CD8-positive, alpha-beta memory T cell (primary cell): ENCODE measurements around the gene MAGI2. TPM values are rescaled to one million over a fixed set of nuclear protein-coding genes. Genes with fewer than 3 reads are reported as not detected.

ENCODE experiments used
- CTCF ChIA-PET: fragments of 350-600 bp; sonication (Branson Sonifier 250); formaldehyde crosslinking; loops from one replicate; lab custom pipeline; 2021; ENCODE audit warnings: antibody characterized with exemption; lab: Charles Lee
- POLR2A ChIA-PET: fragments of 350-600 bp; sonication (Branson Sonifier 250); formaldehyde crosslinking; loops from one replicate; lab custom pipeline; 2021; ENCODE audit warnings: antibody characterized with exemption; lab: Charles Lee
- DNase-seq, 5 donors: peaks; one replicate each; pipeline versions ENCODE4 v3.0.0 to v3.0.0-alpha.2; 2020 to 2022; ENCODE audit warnings: mixed read lengths in 1 of 5
- H3K27ac ChIP-seq: one replicate; pipeline ENCODE4 v1.7.0; 2013; ENCODE audit warnings: low read depth, mild to moderate bottlenecking, low read length, moderate library complexity
- H3K27me3 ChIP-seq: 2 replicates; pipeline ENCODE4 v1.7.0; 2013; ENCODE audit warnings: low read length, mild to moderate bottlenecking; ENCODE audit not compliant: insufficient read depth, poor library complexity, severe bottlenecking
- H3K36me3 ChIP-seq: 2 replicates; pipeline ENCODE4 v1.7.0; 2013; ENCODE audit warnings: mild to moderate bottlenecking, low read length, moderate library complexity; ENCODE audit not compliant: insufficient read depth
- H3K4me1 ChIP-seq: 2 replicates; pipeline ENCODE4 v1.7.0; 2013; ENCODE audit warnings: mild to moderate bottlenecking, low read length, moderate library complexity; ENCODE audit not compliant: insufficient read depth
- H3K4me3 ChIP-seq: 2 replicates; pipeline ENCODE4 v1.7.0; 2013; ENCODE audit warnings: mild to moderate bottlenecking, low read length
- H3K9me3 ChIP-seq: 2 replicates; pipeline ENCODE4 v1.7.0; 2013; ENCODE audit warnings: mild to moderate bottlenecking, low read length
- H3K27ac Mint-ChIP-seq, 8 donors: one replicate each; pipeline ENCODE4 v1.8.0; 2020 to 2021; ENCODE audit warnings: mixed read lengths in 8 of 8, mild to moderate bottlenecking in 6 of 8, inconsistent platforms in 3 of 8, moderate library complexity in 3 of 8
- H3K27me3 Mint-ChIP-seq, 2 donors: one replicate each; pipeline ENCODE4 v1.8.0; 2020 to 2021; ENCODE audit warnings: mixed read lengths in 2 of 2, mild to moderate bottlenecking in 1 of 2, moderate library complexity in 1 of 2
- H3K36me3 Mint-ChIP-seq, 3 donors: one replicate each; pipeline ENCODE4 v1.8.0; 2020 to 2021; ENCODE audit warnings: mixed read lengths in 3 of 3, inconsistent platforms in 1 of 3, mild to moderate bottlenecking in 1 of 3
- H3K4me1 Mint-ChIP-seq, 3 donors: one replicate each; pipeline ENCODE4 v1.8.0; 2020 to 2021; ENCODE audit warnings: mixed read lengths in 3 of 3, inconsistent platforms in 1 of 3, mild to moderate bottlenecking in 1 of 3
- H3K4me3 Mint-ChIP-seq, 7 donors: one replicate each; pipeline ENCODE4 v1.8.0; 2020 to 2021; ENCODE audit warnings: mixed read lengths in 7 of 7, mild to moderate bottlenecking in 6 of 7, moderate library complexity in 4 of 7, inconsistent platforms in 2 of 7
- H3K9me3 Mint-ChIP-seq, 5 donors: one replicate each; pipeline ENCODE4 v1.8.0; 2020 to 2022; ENCODE audit warnings: mixed read lengths in 5 of 5, mild to moderate bottlenecking in 3 of 5, moderate library complexity in 2 of 5, inconsistent platforms in 1 of 5
- polyA plus RNA-seq: library from polyadenylated mRNA; unstranded; fragments of 300-500 nt; fragmentation: Illumina TruSeq; gene quantifications from one replicate; pipeline ENCODE4 v1.2.3, GENCODE V29; 2021
- total RNA-seq, 2 experiments: library from RNA; stranded (reverse); gene quantifications; one replicate each; pipeline ENCODE4 v1.2.3, GENCODE V29; 2021

MAGI2 gene
- total and polyA plus RNA-seq, 3 experiments from 2014 or later: 0.26 to 0.33 TPM; not detected in 1

- ChIA-PET POLR2A (no interaction called here), CTCF (no interaction called here)
- H3K4me1 Mint-ChIP-seq: no peaks in the 10 kb centered on the region
- H3K27ac ChIP-seq: no peak overlapping the region
- no peaks in the 10 kb centered on the region for H3K27me3 ChIP-seq
- no peaks in the 10 kb centered on the region for H3K9me3 ChIP-seq
- no peak overlapping the region for H3K27ac Mint-ChIP-seq
- H3K36me3 Mint-ChIP-seq: no peaks in the 10 kb centered on the region
- H3K4me3 ChIP-seq: no peak overlapping the region
- no peaks in the 10 kb centered on the region for H3K4me1 ChIP-seq
- H3K36me3 ChIP-seq: no peaks in the 10 kb centered on the region
- H3K9me3 Mint-ChIP-seq: peaks cover 0 to 8% (median 5%) of the 10 kb centered on the region in 5 donors
- no peak for DNase-seq
- H3K4me3 Mint-ChIP-seq: no peak overlapping the region
- no peaks in the 10 kb centered on the region for H3K27me3 Mint-ChIP-seq
Measured at GRCh38 chr7:79434867-79435266, 18.6 kb downstream of the MAGI2 start.

DNA sequence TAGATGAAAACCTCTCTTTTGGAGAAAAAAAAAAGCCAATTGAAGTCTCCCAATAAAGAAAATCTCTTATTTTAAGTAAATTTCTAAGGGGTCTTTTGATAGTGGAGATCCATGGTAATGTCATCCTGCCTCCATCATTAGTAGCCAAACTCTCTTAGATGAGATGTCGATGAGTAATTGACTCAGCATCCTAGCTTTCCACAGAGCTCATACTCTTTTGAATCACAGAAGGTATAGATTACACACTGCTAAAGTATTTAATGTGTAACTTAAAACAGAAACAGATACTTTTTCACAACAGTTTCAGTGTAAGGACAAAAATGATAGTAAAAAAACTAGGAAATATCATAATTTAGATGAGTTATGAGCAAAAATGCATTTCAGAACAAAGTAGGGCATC, 19.4 kb downstream of the MAGI2 start:
- no peak overlapping the region for H3K4me3 Mint-ChIP-seq
- no peak for DNase-seq
- ChIA-PET CTCF (no interaction called here), POLR2A (no interaction called here)
- Histone ChIP-seq H3K27ac (no peak overlapping the region), H3K27me3 (no peaks in the 10 kb centered on the region), H3K4me1 (no peaks in the 10 kb centered on the region), H3K9me3 (no peaks in the 10 kb centered on the region), H3K36me3 (no peaks in the 10 kb centered on the region), H3K4me3 (no peak overlapping the region)
- H3K27ac Mint-ChIP-seq: no peak overlapping the region
- H3K9me3 Mint-ChIP-seq: peaks cover 0 to 8% (median 5%) of the 10 kb centered on the region in 5 donors
- no peaks in the 10 kb centered on the region for H3K27me3 Mint-ChIP-seq
- no peaks in the 10 kb centered on the region for H3K36me3 Mint-ChIP-seq
- H3K4me1 Mint-ChIP-seq: no peaks in the 10 kb centered on the region

- H3K36me3 ChIP-seq: no peaks in the 10 kb centered on the region
- no peaks in the 10 kb centered on the region for H3K27me3 ChIP-seq
- Mint-ChIP-seq H3K4me1 (no peaks in the 10 kb centered on the region), H3K27me3 (no peaks in the 10 kb centered on the region), H3K36me3 (no peaks in the 10 kb centered on the region), H3K9me3 (peaks cover 2 to 9% (median 2%) of the 10 kb centered on the region in 5 donors), H3K27ac (no peak overlapping the region), H3K4me3 (no peak overlapping the region)
- ChIA-PET CTCF (no interaction called here), POLR2A (no interaction called here)
- no peaks in the 10 kb centered on the region for H3K4me1 ChIP-seq
- DNase-seq: no peak
- no peak overlapping the region for H3K4me3 ChIP-seq
- no peaks in the 10 kb centered on the region for H3K9me3 ChIP-seq
- no peak overlapping the region for H3K27ac ChIP-seq
Measured at GRCh38 chr7:79430391-79430790, 23.1 kb downstream of the MAGI2 start.

DNA sequence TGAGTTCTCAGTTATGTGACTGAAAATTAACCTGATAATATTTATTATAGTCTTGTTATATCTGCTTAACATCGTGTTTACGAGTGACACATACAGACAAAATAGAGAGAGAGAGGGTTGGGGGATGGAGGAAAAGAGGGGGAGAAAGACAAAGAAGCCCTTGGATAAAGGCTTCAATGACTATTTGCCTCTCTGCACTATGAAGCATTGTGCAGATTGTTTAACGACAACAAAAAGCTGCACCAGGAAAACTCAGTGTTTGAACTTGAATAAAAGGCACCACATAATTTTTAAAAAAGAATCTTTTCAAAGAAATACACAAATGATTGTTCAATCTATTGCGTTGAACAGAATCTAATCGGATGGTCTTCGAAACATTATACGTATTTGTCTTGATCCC, 27.8 kb downstream of the MAGI2 start:
- H3K9me3 Mint-ChIP-seq: peaks cover 0 to 5% (median 2%) of the 10 kb centered on the region in 5 donors
- H3K4me3 Mint-ChIP-seq: no peak overlapping the region
- Histone ChIP-seq H3K4me3 (no peak overlapping the region), H3K36me3 (no peaks in the 10 kb centered on the region), H3K4me1 (no peaks in the 10 kb centered on the region), H3K27ac (no peak overlapping the region), H3K27me3 (no peaks in the 10 kb centered on the region), H3K9me3 (no peaks in the 10 kb centered on the region)
- no peaks in the 10 kb centered on the region for H3K36me3 Mint-ChIP-seq
- H3K4me1 Mint-ChIP-seq: no peaks in the 10 kb centered on the region
- no peaks in the 10 kb centered on the region for H3K27me3 Mint-ChIP-seq
- H3K27ac Mint-ChIP-seq: no peak overlapping the region
- POLR2A ChIA-PET: no interaction called here
- DNase-seq: no peak
- CTCF ChIA-PET: no interaction called here

GRCh38 chr7:79421751-79422150, 31.7 kb downstream of the MAGI2 start:
- H3K4me1 ChIP-seq: no peaks in the 10 kb centered on the region
- H3K27ac ChIP-seq: no peak overlapping the region
- Mint-ChIP-seq H3K4me1 (no peaks in the 10 kb centered on the region), H3K36me3 (no peaks in the 10 kb centered on the region), H3K27me3 (no peaks in the 10 kb centered on the region), H3K4me3 (no peak overlapping the region), H3K9me3 (peaks cover 0 to 8% (median 4%) of the 10 kb centered on the region in 5 donors), H3K27ac (no peak overlapping the region)
- H3K9me3 ChIP-seq: no peaks in the 10 kb centered on the region
- ChIA-PET CTCF (no interaction called here), POLR2A (no interaction called here)
- DNase-seq: no peak
- no peaks in the 10 kb centered on the region for H3K36me3 ChIP-seq
- no peaks in the 10 kb centered on the region for H3K27me3 ChIP-seq
- no peak overlapping the region for H3K4me3 ChIP-seq

DNA sequence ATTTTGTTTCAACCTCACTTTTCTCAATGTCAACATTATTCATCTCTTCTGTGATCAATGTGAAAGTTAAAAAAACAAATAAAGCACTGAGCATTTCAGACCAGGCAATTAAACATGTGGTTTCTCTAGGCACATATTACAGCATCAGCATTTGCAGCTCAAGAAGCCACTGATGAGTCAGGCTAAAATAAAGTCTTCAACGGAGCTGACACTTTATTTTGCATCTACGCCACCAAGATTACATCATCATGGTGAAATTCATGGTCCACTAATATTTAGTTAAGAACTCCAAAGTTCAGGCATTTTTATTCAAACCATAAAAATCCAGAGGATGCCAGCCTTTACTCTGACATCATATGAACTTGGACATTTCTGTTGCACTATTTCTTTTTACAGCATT, 33.0 kb downstream of the MAGI2 start:
- H3K27me3 ChIP-seq: no peaks in the 10 kb centered on the region
- Mint-ChIP-seq H3K27me3 (no peaks in the 10 kb centered on the region), H3K36me3 (no peaks in the 10 kb centered on the region), H3K9me3 (peaks cover 0 to 9% (median 7%) of the 10 kb centered on the region in 5 donors), H3K4me3 (no peak overlapping the region), H3K27ac (no peak overlapping the region), H3K4me1 (no peaks in the 10 kb centered on the region)
- ChIA-PET POLR2A (no interaction called here), CTCF (no interaction called here)
- no peaks in the 10 kb centered on the region for H3K9me3 ChIP-seq
- no peak overlapping the region for H3K4me3 ChIP-seq
- no peak for DNase-seq
- H3K36me3 ChIP-seq: no peaks in the 10 kb centered on the region
- H3K27ac ChIP-seq: no peak overlapping the region
- H3K4me1 ChIP-seq: no peaks in the 10 kb centered on the region

- H3K36me3 ChIP-seq: no peaks in the 10 kb centered on the region
- Mint-ChIP-seq H3K9me3 (peaks cover 0 to 18% (median 5%) of the 10 kb centered on the region in 5 donors), H3K27me3 (no peaks in the 10 kb centered on the region), H3K27ac (no peak overlapping the region), H3K4me1 (no peaks in the 10 kb centered on the region), H3K36me3 (no peaks in the 10 kb centered on the region), H3K4me3 (no peak overlapping the region)
- ChIA-PET POLR2A (no interaction called here), CTCF (no interaction called here)
- no peaks in the 10 kb centered on the region for H3K4me1 ChIP-seq
- no peak for DNase-seq
- H3K9me3 ChIP-seq: no peaks in the 10 kb centered on the region
- H3K27ac ChIP-seq: no peak overlapping the region
- no peaks in the 10 kb centered on the region for H3K27me3 ChIP-seq
- no peak overlapping the region for H3K4me3 ChIP-seq
Measured at GRCh38 chr7:79414910-79415309, 38.6 kb downstream of the MAGI2 start.

- no peak overlapping the region for H3K4me3 ChIP-seq
- H3K27me3 ChIP-seq: no peaks in the 10 kb centered on the region
- peaks cover 0 to 18% (median 5%) of the 10 kb centered on the region in 5 donors for H3K9me3 Mint-ChIP-seq
- no peak overlapping the region for H3K4me3 Mint-ChIP-seq
- no peaks in the 10 kb centered on the region for H3K27me3 Mint-ChIP-seq
- H3K36me3 Mint-ChIP-seq: no peaks in the 10 kb centered on the region
- no peak overlapping the region for H3K27ac Mint-ChIP-seq
- H3K27ac ChIP-seq: no peak overlapping the region
- no peaks in the 10 kb centered on the region for H3K4me1 ChIP-seq
- CTCF ChIA-PET: no interaction called here
- POLR2A ChIA-PET: no interaction called here
- no peaks in the 10 kb centered on the region for H3K4me1 Mint-ChIP-seq
- no peaks in the 10 kb centered on the region for H3K9me3 ChIP-seq
- H3K36me3 ChIP-seq: no peaks in the 10 kb centered on the region
- DNase-seq: no peak
Measured at GRCh38 chr7:79412915-79413314, 40.6 kb downstream of the MAGI2 start.

DNA sequence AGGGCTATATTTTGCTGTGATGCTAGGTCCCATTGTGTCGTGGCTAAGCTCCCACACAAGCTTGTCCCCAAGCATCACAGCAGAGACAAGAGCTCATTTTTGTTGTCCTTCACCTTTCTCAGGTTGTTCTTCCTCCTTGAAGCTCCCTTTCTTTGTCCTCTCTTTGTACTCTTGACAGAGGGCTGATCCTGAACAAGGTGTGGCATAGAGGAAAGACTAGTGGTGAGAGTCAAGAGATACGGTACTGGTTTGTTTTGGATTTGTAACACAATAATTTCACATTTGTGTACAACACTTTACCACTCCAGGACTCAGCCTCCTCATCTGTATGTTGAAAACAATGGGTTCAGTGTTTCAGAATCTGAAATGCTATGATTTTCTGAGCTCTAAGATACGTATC, 41.0 kb downstream of the MAGI2 start:
- Mint-ChIP-seq H3K36me3 (no peaks in the 10 kb centered on the region), H3K4me3 (no peak overlapping the region)
- POLR2A ChIA-PET: no interaction called here

More for the DNA sequence above, 41.0 kb downstream of the MAGI2 start:
- no peaks in the 10 kb centered on the region for H3K36me3 ChIP-seq
- H3K4me3 ChIP-seq: no peak overlapping the region
- DNase-seq: no peak
- H3K27ac Mint-ChIP-seq: no peak overlapping the region
- H3K9me3 ChIP-seq: no peaks in the 10 kb centered on the region
- no peaks in the 10 kb centered on the region for H3K4me1 ChIP-seq
- no peak overlapping the region for H3K27ac ChIP-seq
- CTCF ChIA-PET: no interaction called here
- H3K27me3 Mint-ChIP-seq: no peaks in the 10 kb centered on the region
- H3K27me3 ChIP-seq: no peaks in the 10 kb centered on the region
- H3K4me1 Mint-ChIP-seq: no peaks in the 10 kb centered on the region
- peaks cover 0 to 18% (median 5%) of the 10 kb centered on the region in 5 donors for H3K9me3 Mint-ChIP-seq
